K562 (cell line): ENCODE measurements around the gene TERT. TPM values are rescaled to one million over a fixed set of nuclear protein-coding genes. Genes with fewer than 3 reads are reported as not detected.

Source experiments
- ATAC-seq: fragments of 200-7000 bp; cut with Tn5 transposase; 3 replicates; pipeline ENCODE4 v1.9.1; 2020; ENCODE audit warnings: moderate library complexity
- BruUV-seq: library from RNA; stranded (reverse); fragments of 400-500 nt; replicated peaks from 2 replicates; lab custom pipeline; 2021; lab: Mats Ljungman, UMichigan
- CTCF ChIA-PET: fragments of 300-600 bp; formaldehyde crosslinking; extraction: SDS; loops from one replicate; lab custom pipeline; 2021; ENCODE audit warnings: low intra/inter-chr PET ratio; lab: Yijun Ruan, JAX
- POLR2A ChIA-PET: fragments of 300-600, 350-650 bp; sonication (Branson Sonifier 250); formaldehyde crosslinking; extraction: SDS; loops from one replicate; lab custom pipeline; 2021; ENCODE audit warnings: antibody characterized with exemption, inconsistent platforms; lab: Yijun Ruan, JAX
- DNase-seq, 4 experiments: peaks; one replicate each; pipeline versions ENCODE4 v3.0.0 to v3.0.0-alpha.2; 2011 to 2018; ENCODE audit warnings: low spot score in 3 of 4, mixed read lengths in 3 of 4; ENCODE audit errors: extremely low read depth in 1 of 4
- FAIRE-seq: peaks from 2 replicates; lab custom pipeline; 2011; peaks lifted over from hg19 to GRCh38; lab: Jason Lieb, UNC
- H2AFZ ChIP-seq: 2 replicates; pipeline ENCODE4 v1.6.0; 2011; ENCODE audit warnings: low read depth, low read length, control low read depth, inconsistent platforms
- H3K27ac ChIP-seq: fragments of 200-600 bp; 3 replicates; pipeline ENCODE4 v1.8.0; 2011; ENCODE audit warnings: low read depth, mild to moderate bottlenecking, control low read depth, inconsistent platforms, low read length, moderate library complexity, mixed read lengths; ENCODE audit errors: extremely low read depth
- H3K27me3 ChIP-seq, 2 experiments: fragments of 300-600 bp in 1 of 2; 2 replicates in 1 of 2; 3 replicates in 1 of 2; pipeline versions ENCODE4 v1.6.0 to v1.8.0; 2011; ENCODE audit warnings: inconsistent platforms in 2 of 2, low read length in 2 of 2, mild to moderate bottlenecking in 1 of 2, mixed read lengths in 1 of 2, moderate library complexity in 1 of 2; ENCODE audit not compliant: control insufficient read depth in 2 of 2, insufficient read depth in 2 of 2
- H3K36me3 ChIP-seq: fragments of 300-600 bp; 3 replicates; pipeline ENCODE4 v1.8.0; 2011; ENCODE audit warnings: mild to moderate bottlenecking, low read length, inconsistent platforms; ENCODE audit not compliant: control insufficient read depth, insufficient read depth
- H3K4me1 ChIP-seq, 2 experiments: fragments of 200-600 bp in 1 of 2; replicated peaks in 1 of 2; 2 replicates in 1 of 2; 3 replicates in 1 of 2; pipeline versions ENCODE4 v1.5.1 to v1.8.0; 2011; ENCODE audit warnings: inconsistent platforms in 2 of 2, low read length in 2 of 2, mild to moderate bottlenecking in 1 of 2, mixed read lengths in 1 of 2, moderate library complexity in 1 of 2; ENCODE audit not compliant: control insufficient read depth in 2 of 2, insufficient read depth in 2 of 2
- H3K4me2 ChIP-seq: 2 replicates; pipeline ENCODE4 v1.6.1; 2011; ENCODE audit warnings: low read length, control low read depth, inconsistent platforms, mixed read lengths; ENCODE audit not compliant: insufficient read depth
- H3K4me3 ChIP-seq: fragments of 200-600 bp; sonication (generic), shearing (Covaris generic); 2 replicates; pipeline ENCODE4 v1.5.1; 2016; ENCODE audit warnings: control low read depth, inconsistent platforms
- H3K79me2 ChIP-seq: fragments of 200-600 bp; 3 replicates; pipeline ENCODE4 v1.8.0; 2011; ENCODE audit warnings: low read length, inconsistent platforms; ENCODE audit not compliant: control insufficient read depth, insufficient read depth
- H3K9ac ChIP-seq, 2 experiments: 2 replicates each; pipeline versions ENCODE4 v1.6.0 to v1.6.1; 2011; ENCODE audit warnings: low read depth in 2 of 2, low read length in 2 of 2, control low read depth in 1 of 2, inconsistent platforms in 1 of 2, mild to moderate bottlenecking in 1 of 2, mixed read lengths in 1 of 2; ENCODE audit not compliant: insufficient read depth in 1 of 2
- H3K9me1 ChIP-seq: one replicate; pipeline ENCODE4 v1.6.0; 2011; ENCODE audit warnings: inconsistent platforms, mild to moderate bottlenecking, low read length, moderate library complexity; ENCODE audit not compliant: control insufficient read depth, insufficient read depth
- H3K9me3 ChIP-seq: replicated peaks from 2 replicates; pipeline ENCODE4 v1.5.1; 2011; ENCODE audit warnings: low read depth, low read length, inconsistent platforms; ENCODE audit not compliant: control insufficient read depth, insufficient read depth
- H4K20me1 ChIP-seq: replicated peaks from 2 replicates; pipeline ENCODE4 v1.6.1; 2011; ENCODE audit warnings: low read length, inconsistent platforms, mixed read lengths; ENCODE audit not compliant: control insufficient read depth, insufficient read depth
- BRCA1 ChIP-seq, 2 experiments: fragments of 450-650 bp in 1 of 2; sonication (generic) in 1 of 2; formaldehyde crosslinking in 1 of 2; IDR thresholded peaks; 2 replicates each; pipeline versions ENCODE4 v1.5.0 to v1.6.1; 2017 to 2020; ENCODE audit warnings: mild to moderate bottlenecking in 1 of 2, missing genetic modification reagents in 1 of 2
- ESRRB ChIP-seq: fragments of 250-450 bp; sonication (Bioruptor Pico); IDR thresholded peaks from 2 replicates; pipeline ENCODE4 v1.5.0; 2020; ENCODE audit warnings: mild to moderate bottlenecking, moderate library complexity, borderline replicate concordance
- ETV1 ChIP-seq: fragments of 450-650 bp; conservative IDR thresholded peaks from 2 replicates; pipeline ENCODE4 v1.6.1; 2016; ENCODE audit warnings: missing genetic modification characterization, control low read depth, low read depth, missing compliant biosample characterization
- NR2C1 ChIP-seq, 2 experiments: fragments of 450-650 bp; IDR thresholded peaks; 2 replicates each; pipeline ENCODE4 v1.6.1; 2017; ENCODE audit warnings: mild to moderate bottlenecking in 2 of 2, antibody characterized with exemption in 1 of 2, inconsistent platforms in 1 of 2, missing compliant biosample characterization in 1 of 2, missing genetic modification characterization in 1 of 2
- RFX1 ChIP-seq: fragments of 450-650 bp; IDR thresholded peaks from 2 replicates; pipeline ENCODE4 v1.6.1; 2016; ENCODE audit warnings: mild to moderate bottlenecking, moderate library complexity
- RFX5 ChIP-seq: IDR thresholded peaks from 2 replicates; pipeline ENCODE4 v1.6.1; 2011; ENCODE audit warnings: low read depth, mild to moderate bottlenecking, improper control_type of control experiment, low read length
- SRSF3 ChIP-seq: fragments of 200-400 bp; formaldehyde crosslinking; IDR thresholded peaks from 2 replicates; pipeline ENCODE4 v1.6.1; 2016; ENCODE audit warnings: mild to moderate bottlenecking, low read length, moderate library complexity; ENCODE audit not compliant: insufficient read depth
- SRSF9 ChIP-seq: fragments of 200-400 bp; formaldehyde crosslinking; IDR thresholded peaks from 2 replicates; pipeline ENCODE4 v1.6.1; 2017; ENCODE audit warnings: low read depth, low read length, borderline replicate concordance
- ZNF311 ChIP-seq: fragments of 250-450 bp; sonication (Bioruptor Pico); IDR thresholded peaks from 2 replicates; pipeline ENCODE4 v1.4.0; 2020; ENCODE audit warnings: mild to moderate bottlenecking, moderate library complexity
- ZNF655 ChIP-seq: fragments of 250-450 bp; sonication (Bioruptor Pico); IDR thresholded peaks from 2 replicates; pipeline ENCODE4 v1.5.0; 2021
- WGBS: fragments of 100-300 bp; shearing (Covaris generic); methylation state at CpG from one replicate; pipeline ENCODE4 v1.1.6; 2016; ENCODE audit warnings: low coverage, mixed read lengths; ENCODE audit not compliant: insufficient coverage; ENCODE audit errors: missing lambda C conversion rate; 5-methylcytosine and 5-hydroxymethylcytosine counted together
- in situ Hi-C: fragments of 300-500 bp; cut with MboI; formaldehyde crosslinking; loops from 4 replicates; pipeline ENCODE4 v1.15.0; 2018; ENCODE audit warnings: inconsistent platforms, mixed read lengths
- intact Hi-C: fragments of 100-400 bp; cut with micrococcal nuclease; formaldehyde crosslinking; loops from 2 replicates; pipeline ENCODE4 v1.14.2; 2022
- polyA plus RNA-seq, 8 experiments: library from polyadenylated mRNA; depleted of rRNA in 4 of 8; stranded (reverse) in 5 of 8; unstranded in 3 of 8; fragments of >200 nt; fragmentation: Nextera tagmentation in 2 of 8; fragmentation: Illumina TruSeq in 1 of 8; extraction: Ambion mirVana in 2 of 8; extraction: Trizol in 1 of 8; gene quantifications; 2 replicates each; pipeline versions ENCODE4 v1.2.1 to v1.2.3, GENCODE V29; 2011 to 2014; ENCODE audit warnings: inconsistent platforms in 1 of 8, missing spikeins in 1 of 8
- total RNA-seq, 7 experiments: library from RNA; depleted of rRNA in 6 of 7; stranded (reverse); fragments of >200 nt in 6 of 7; fragmentation: Illumina TruSeq in 2 of 7; extraction: Trizol in 2 of 7; gene quantifications; 2 replicates each; pipeline versions ENCODE4 v1.2.1 to v1.2.3, GENCODE V29; 2011 to 2021; ENCODE audit warnings: low replicate concordance in 1 of 7

Gene TERT
- total and polyA plus RNA-seq, 9 of the 15 experiments (the other 6 are each of a cell fraction or from before 2014, with no cell fraction given) = 0.08 to 4.5 (median 0.98) TPM; not detected in 1

DNA sequence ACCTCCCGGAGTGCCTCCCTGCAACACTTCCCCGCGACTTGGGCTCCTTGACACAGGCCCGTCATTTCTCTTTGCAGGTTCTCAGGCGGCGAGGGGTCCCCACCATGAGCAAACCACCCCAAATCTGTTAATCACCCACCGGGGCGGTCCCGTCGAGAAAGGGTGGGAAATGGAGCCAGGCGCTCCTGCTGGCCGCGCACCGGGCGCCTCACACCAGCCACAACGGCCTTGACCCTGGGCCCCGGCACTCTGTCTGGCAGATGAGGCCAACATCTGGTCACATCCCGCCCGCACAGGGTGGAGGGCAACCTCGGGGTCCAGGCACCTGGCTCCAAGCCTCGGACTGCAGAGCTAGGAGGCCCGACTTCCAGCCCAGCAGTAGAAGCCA, 776 bp upstream of the TERT start:
- Histone ChIP-seq H3K4me1 (peaks cover 0 to 48% of the 10 kb centered on the region in 2 experiments; a peak in 2 of 5 replicates), H3K36me3 (no peaks in the 10 kb centered on the region), H3K79me2 (no peaks in the 10 kb centered on the region), H4K20me1 (peaks cover 7% of the 10 kb centered on the region; the same call in 1 of the 2 replicates), H3K27ac (no peak overlapping the region), H3K27me3 (peaks cover 38 to 63% of the 10 kb centered on the region in 2 experiments), H3K9ac (peak overlapping the region in 1 of 2 experiments; percentile 65; a peak in 1 of 4 replicates), H2AFZ (no peak overlapping the region), H3K4me3 (no peak overlapping the region), H3K9me3 (no peaks in the 10 kb centered on the region), H3K9me1 (no peaks in the 10 kb centered on the region), H3K4me2 (no peak overlapping the region)
- BruUV-seq = no TSS peak
- TF ChIP-seq RFX1 = no peak
- TF ChIP-seq NR2C1 (IDR thresholded peaks at IDR 0.05) = no peak
- TF ChIP-seq NR2C1 (tag; IDR thresholded peaks at IDR 0.05) = no peak
- TF ChIP-seq BRCA1 (IDR thresholded peaks at IDR 0.05) = no peak
- TF ChIP-seq BRCA1 (CRISPR knock-in tag; IDR thresholded peaks at IDR 0.05) = no peak
- no peak for TF ChIP-seq ZNF655 (CRISPR knock-in tag)
- no peak for TF ChIP-seq SRSF3
- no peak for TF ChIP-seq ESRRB
- no peak for TF ChIP-seq ZNF311
- no peak for TF ChIP-seq ETV1 (tag)
- no peak for TF ChIP-seq RFX5
- TF ChIP-seq SRSF9 = no peak
- FAIRE-seq = no peak
- intact Hi-C loops = no loop called here
- 70% methylated on average over 15 of the region's 22 CpGs for WGBS
- in situ Hi-C loops = no loop called here
- no peak for ATAC-seq
- ChIA-PET POLR2A (interaction anchor here (0.6 kb wide), 2 partner anchors 58 to 997 kb away, joined by 3 read pairs; no protein-coding TSS in a partner anchor), CTCF (no interaction called here)
- DNase-seq = no peak
